Germinal center (tissue), 1 donor: Measurements from ENCODE around the gene NWD2.
A peak's percentile ranks its signal among the peaks of the same experiment; 100 is the strongest.

Experiments
- DNase-seq: peaks from one replicate; pipeline ENCODE4 v3.0.0; 2012; ENCODE audit warnings: mixed read lengths, low spot score

NWD2 gene

DNA sequence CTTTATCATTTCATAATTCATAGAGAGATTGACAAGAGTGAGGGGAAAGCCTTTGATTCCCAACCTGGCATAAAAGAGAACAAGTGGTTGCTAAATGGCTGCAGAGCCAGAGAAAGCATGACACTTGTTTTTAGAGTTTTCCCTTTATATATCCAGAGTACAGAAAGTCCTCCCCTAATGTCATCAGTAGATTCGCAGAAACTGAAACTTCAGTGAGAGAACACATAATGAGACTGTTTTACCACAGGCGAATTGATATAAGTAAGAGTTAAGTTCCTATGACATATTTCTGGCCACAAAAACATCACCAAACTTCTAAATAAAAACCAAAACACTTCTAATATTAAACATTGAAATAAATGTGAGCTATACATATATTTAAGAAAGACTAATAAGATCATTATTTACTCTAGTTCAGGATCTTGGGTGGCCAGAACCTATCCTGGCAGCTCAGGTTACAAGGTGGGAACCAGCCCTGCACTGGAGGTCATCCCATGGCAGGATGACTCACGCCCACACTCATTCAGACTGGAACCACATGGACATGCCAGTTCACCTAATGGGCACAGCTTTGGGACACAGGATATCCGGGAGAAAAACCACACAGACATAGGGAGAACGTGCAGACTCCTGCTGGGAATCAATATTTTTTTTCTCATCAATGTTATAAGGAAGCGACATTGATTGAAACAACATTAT lies 35.5 kb downstream of the NWD2 start:
- no peak for DNase-seq

DNA sequence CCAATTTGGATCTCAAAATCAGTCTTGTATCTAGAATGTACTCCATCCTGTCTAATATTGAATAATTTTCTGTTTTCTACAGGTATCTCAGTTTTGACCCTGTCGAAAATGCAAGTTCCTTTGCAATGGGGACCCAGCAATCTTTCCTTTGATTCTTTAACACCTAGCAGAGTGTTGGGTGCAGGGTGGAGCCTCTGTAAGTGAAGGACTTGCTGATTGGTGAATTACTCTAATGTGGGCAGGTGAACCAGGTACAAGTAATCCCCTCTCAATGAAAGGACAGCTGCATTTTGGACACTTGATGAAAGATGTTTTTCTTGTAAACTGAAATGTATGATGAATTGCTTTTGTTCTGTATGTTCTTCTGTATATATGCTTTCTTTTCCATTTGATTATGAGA lies 54.9 kb downstream of the NWD2 start:
- DNase-seq: no peak

DNA sequence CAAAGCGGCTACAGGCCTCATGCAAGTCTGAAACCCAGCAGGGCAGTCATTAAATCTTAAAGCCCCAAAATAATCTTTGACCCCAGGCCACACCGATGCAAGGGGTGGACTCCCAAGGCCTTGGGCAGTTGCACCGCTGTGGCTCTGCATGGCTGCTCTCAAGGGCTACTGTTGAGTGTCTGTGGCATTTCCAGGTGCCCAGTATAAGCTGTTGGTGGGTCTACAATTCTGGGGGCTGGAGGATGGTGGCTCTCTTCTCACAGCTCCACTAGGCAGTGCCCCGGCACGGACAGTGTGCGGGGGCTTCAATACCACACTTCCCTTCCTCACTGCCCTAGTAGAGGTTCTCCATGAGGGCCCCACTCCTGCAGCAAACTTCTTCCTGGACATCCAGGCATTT lies 60.1 kb downstream of the NWD2 start:
- DNase-seq: no peak

DNA sequence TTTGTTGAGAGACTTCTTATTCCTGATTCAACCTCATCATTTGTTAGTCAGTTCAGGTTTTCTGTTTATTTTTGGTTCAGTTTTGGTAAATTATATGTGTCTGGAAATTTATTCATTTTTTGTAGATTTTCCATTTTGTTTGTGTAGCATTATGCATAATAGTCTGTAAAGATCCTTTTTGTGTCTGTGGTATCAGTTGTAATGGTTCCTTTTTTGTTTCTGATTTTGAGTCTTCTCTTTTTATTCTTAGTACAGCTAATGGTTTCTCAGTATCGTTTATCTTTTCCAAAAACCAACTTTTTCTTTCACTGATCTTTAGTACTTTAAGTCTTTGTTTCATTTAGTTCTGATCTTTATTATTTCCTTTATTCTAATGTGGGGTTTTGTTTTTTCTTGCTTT lies 61.4 kb downstream of the NWD2 start:
- no peak for DNase-seq

DNA sequence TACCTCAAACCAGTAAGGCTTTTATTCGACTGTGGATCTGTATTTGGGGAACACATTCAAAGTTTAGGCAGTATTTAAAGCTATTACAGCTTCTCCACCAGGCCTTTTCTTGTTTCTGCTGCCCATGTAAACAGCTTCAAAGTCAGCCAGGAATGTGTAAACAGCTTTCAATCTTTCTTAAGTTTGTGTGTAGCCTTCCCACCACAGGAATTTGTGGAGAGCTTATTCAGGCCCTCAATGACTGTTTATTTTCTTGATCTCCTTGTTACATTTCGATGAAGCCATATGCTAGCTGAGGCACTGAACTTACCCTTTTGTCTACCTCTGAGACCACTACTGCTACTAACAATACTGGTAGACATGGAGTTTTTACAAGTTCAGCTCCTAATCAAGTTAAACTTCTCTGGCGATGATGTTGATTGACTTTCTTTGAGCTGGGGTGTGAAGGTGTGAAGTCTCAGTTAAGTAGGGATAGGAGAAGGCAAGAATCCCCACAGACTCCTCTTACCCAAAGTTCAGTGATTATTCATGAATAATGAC lies 72.6 kb downstream of the NWD2 start:
- DNase-seq: no peak

DNA sequence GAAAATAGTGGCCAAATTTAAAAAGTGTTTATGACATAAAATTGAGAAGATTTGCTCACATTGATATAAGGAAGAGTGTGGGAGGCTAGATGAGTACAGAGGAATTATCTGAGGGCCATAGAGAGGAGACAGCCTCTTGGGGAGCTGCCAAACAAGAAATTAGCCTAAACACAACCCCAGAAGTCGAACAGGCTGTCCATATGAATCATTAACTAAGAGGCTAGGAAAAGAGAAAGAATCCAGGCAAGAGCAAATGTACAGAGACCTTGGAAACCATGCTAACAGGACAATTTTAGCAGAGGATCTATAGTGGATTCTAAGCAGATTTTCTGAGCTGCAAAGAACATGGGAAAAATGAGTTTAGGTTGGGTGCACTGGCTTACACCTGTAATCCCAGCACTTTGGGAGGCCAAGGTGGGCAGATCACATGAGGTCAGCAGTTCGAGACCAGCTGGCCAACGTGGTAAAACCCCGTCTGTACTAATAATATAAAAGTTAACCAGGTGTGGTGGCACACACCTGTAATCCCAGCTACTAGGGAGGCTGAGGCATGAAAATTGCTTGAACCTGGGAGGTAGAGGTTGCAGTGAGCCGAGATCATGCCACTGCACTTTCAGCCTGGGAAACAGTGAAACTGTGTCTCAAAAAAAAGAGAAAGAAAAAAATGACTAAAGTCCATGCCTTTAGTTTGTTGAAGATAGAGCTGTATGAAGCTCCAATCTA lies 76.1 kb downstream of the NWD2 start:
- DNase-seq: no peak

DNA sequence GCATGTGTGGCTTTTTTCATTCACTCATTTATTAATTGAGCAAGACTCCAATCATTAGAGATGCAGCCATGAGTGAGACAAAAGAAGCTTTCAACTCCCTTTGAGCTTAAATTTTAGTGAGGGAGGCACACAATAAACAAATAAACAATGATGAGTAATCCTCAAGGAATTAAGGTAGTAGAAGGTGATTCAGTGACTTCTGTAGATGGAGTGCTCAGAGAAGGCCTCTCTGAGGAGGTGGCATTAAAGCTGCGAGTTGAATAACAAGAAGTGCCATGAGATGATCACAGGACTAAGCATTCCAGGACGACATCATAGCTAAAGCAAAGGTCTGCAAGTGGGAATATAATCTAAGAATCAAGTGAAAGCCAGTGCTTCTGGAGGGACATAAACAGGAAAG lies 77.6 kb downstream of the NWD2 start:
- no peak for DNase-seq

DNA sequence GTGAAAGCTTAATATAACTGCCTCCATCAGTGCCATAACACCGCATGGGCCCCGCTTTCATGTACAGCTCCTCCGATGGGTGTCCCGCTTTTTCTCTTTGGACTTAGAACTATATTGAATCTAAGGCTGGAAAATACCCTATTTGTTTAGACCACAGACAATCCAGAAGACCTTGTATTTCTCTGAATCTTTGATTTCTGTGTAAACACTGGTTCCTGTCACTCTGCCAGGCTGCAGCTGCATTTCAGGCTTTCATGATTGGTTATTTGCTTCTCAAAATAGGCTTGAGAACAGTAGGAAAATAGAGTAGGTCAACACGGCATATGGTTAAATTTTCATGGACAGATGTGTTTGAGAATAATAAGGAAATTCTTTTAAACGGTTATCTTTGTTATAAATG lies 80.0 kb downstream of the NWD2 start:
- no peak for DNase-seq

DNA sequence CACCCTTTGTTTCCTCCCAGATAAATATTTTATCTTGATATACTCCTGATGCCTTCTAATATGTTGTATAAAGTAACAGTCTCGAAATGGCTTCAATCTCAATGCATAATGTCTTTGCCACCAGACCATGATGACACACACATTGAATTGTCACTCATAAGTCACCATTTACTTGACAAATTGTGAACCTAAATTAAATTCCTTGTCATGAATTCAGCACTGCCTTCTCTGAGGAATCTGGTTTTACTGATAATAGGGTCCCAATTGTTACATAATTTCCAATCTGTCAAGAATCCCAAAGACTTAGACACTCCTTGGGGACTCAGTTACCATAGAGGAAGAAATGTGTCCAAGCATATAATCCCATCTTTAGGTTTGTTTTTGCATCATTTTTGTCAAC lies 82.3 kb downstream of the NWD2 start:
- DNase-seq: no peak

DNA sequence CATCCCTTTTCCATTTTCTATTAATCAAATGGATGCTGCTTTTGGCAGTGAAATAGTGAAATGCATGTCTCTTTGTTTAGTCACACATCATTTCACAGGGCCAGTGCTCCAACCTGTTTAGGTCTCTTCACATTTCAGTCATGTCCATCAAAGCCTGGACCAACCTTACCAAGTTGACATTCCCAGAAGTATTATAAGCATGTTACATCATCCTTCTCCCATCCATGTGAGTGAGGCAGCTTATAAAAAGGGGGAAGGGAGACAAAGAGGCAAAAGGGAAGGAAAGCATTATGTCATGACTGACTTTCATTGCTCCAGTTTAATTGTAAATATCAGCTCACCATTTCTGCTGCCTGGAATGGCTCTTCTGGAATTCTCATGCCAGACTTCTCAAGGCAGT lies 94.4 kb downstream of the NWD2 start:
- no peak for DNase-seq

DNA sequence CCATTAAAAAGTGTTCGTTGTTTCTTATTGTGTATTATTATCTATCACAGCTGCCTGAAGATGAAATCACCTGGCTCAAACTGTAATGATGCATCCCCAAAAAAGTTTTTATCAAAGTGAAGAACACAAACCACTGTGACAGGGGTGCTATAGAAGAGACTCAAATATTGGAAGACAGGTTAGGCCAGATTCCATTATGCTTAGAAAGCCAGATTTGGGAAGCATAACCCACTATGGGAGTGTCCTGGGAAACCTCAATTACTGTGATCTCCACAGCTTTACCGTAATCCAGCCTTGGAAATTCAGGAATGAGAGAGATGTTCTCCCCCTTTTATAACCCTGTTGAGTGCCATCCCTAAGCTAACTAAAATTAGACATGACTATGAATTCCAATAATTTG lies 114.2 kb downstream of the NWD2 start:
- no peak for DNase-seq

DNA sequence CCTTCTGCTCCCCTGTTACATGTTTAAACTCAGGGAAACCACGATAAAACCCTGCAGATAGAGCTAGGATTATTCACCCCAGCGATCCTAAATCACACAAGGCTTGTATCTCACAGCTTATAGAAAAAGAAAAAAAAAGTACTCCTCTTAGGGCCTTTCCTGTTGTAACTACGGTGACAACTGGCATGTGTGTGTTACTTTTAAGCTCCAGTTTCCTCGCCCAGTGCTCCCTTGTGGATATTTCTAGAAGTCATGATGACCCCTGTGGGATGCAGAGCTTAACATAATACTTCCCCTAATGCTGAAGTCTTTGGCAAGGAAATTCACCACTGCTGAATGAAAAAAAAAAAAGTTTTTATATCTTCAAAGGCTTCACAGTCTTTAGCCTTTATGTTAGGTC lies 114.7 kb downstream of the NWD2 start:
- DNase-seq: no peak

DNA sequence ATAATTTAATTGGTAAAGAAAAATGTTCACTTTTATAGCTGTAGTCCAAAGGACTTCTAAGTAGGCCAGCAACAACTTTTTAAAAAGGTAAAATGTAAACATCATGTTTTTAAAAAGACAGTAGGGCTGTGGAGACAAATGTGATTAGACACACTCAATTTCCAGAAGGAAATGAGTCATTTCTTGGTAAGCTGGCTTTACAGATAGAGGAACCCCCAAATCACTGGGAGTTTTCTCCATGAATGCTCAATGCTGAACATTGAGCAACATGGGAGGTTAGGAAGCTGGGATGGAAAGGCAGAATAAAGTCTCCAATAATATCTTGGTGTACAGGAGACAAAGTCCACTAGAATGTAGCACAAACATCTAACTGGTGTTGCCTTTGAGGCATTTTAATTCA lies 121.3 kb downstream of the NWD2 start:
- no peak for DNase-seq

DNA sequence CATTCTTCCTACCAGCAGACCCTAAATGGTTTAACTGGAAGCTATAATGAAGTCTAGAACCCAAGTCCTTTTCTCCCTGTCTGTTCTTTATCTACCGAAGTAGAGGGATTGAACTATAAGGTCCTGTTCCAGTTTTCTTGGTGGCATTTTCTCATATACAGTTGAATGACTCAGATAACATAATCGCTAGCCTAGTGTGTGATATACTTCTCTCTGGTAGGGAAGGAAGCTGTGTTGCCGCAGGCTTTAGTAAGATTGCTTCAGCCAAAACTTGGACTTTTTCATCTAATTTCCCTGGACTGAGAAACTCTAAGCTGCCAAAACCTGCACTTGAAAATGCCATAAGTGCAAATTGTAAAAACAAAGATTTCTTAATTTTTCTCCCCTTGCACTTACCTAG lies 123.4 kb downstream of the NWD2 start:
- no peak for DNase-seq

DNA sequence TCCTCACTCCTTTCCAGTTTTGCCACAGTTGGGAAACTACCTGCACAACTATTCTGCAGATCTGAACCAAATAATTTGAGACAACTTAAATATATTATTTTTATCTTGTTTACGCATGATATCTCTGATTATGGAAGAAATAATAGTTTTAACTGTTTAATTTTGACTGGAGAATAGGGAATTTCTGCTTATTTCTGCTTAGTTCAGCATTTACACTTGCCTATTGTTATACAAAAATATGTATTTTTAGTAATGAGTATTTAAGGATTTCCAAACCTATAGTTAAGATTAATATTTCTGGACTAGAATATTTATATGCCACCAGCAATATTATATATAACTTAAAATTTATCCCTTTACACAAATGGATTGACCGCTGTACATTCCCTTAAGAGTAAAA lies 125.5 kb downstream of the NWD2 start:
- DNase-seq: no peak

DNA sequence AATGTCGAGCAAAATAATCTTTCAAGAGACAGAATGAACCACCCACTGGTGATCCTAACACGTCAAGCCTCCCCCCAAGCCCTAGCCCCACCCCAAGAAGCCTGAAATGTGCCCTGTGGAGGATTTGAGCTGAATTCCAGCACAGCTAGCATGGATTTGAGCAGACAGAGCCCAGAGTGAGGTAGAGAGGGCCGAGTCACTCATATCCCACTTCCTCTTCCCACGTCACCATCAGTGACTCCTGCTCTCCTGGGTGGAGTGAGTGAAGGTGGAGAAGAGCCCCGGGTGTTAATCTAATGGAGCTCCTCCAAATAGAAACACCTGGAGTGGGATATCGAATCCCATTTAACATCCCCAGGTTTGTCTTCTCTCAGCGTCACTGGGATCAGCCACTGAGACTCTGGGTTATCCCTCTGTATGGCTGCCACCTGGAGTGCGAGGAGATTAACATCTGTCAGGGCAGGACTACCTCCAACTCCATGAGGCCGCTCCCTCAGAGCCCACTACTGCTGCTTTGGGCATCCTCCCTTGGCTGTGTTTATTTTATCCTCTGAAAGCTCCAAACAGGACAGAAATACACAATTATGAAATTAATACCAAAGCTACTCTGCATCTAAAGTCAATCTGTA lies 136.6 kb downstream of the NWD2 start:
- DNase-seq: no peak

DNA sequence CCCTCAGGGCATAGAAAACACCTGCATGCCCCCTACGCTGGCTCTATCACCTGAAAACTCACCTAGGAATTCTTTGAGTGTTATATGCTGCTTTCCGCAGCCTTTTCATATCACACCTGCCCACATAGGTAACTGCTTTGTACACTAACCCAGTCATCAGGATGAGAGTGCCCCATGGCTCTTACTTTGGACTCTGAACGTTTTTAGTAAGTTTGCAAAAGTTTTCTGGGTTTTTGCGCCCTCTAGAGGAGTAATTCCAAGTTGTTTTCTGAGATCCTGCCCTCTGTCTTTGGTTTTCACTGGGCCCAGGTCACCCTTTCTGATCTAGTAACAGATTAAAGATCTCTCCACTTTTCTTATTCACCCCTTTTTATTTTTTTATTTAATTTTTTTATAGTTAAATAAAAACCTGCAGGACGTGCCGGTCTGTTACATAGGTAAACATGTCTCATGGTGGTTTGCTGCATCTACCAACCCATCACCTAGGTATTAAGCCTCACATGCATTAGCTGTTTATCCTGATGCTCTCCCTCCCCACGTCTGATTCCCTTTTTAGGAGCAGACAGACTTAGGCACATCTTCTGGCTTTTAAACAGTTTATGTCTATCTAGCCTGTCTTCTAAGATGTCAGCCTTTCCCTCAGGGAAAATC lies 139.2 kb downstream of the NWD2 start:
- DNase-seq: peak; percentile 25

DNA sequence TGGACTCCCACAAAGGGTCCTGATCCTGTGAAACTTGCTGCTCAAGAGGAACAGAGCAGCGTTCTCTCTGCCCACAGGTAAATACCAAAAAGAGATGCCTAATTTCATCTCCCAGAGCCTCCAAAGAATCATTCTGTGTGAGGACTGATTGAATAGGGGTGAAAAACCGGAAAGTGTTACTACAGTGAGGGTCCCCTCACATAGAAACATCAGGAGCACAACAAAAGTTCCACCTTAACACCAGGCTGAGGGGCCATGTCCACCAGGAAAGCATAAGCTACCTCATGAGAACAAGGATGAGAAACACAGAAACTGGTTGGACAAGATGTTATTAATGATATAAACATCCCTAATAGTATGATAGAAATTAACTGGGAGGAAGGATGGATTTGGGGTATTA lies 140.9 kb downstream of the NWD2 start:
- no peak for DNase-seq

DNA sequence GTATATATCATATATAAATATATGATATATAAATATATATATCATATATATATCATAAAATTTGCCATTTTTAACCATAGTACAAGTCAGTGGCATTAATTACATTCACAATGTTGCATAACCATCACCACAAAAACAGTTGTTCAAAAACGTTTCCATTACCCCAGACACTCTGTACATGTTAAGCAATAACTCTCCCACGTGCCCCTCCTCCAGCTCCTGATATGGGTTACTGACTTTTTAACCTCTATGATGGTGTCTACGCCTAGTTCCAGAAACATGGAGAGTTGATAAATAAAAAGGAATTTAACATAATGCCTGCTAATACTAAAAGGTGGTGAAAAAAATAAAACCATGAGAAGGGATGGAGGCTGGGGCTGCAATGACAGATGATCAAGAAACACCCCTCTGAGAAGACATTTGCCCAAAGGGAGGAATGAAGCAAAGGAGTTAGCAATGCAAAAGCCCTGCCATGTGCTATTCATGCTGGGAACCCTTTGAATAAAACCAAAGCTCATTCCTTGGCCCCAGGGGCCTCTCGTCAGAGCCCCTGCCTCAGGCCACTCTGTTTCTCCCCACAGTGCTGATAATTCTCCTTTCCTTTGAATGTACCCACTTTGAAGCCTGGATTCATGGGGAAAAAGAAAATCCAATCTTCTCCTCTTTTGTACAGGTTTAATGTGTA lies 144.3 kb downstream of the NWD2 start:
- DNase-seq: no peak

DNA sequence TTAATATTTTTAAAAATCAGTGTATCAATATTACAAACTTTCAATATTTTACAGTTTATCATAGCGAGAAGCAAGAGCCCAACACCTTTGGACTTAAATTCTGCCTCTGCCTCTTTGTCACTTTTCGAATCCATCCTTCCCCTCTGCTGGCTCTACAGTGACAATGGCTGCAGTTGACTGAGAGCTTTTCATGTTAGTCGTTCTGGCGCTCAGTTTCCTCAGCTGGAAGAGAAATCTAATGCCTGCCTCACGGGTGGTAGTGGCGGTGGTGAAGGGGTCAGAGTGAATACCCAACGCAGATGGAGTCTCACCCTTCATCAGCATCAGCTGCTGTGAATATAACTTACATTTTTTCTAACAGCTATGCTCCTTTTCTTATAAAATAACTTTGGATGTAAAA lies 144.8 kb downstream of the NWD2 start:
- DNase-seq: no peak

DNA sequence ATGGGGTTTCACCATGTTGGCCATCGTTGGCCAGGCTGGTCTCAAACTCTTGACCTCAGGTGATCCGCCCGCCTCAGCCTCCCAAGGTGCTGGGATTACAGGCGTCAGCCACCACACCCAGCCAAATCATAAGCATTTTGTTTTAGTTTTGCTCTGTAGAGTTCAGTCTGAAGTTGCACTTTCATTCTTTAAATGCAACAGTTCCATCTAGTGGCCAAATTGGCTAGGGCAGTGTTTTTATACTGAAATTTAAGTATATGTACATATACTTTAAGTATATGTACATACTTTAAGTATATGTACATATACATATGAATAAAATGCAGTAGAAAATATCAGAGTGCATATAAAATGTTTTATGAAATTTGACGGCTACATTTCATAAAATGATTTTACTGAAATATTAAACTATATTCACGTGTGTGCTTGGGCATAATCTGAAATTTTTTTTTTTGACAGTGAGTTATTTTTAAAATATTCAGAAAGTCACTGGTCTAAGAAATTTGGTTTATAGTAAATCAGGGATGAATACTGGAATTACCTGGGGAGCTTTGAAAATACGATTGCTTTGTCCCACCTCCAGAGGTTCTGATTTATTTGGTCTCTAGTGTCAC lies 145.5 kb downstream of the NWD2 start:
- no peak for DNase-seq
